ENCODE results near the gene ZFYVE26.
"Not testable (repeated sequence)": the region's sequence is repeated elsewhere in the genome, so short reads cannot be mapped to it uniquely, and the experiment has no call there.

The ZFYVE26 gene

GRCh38 chr14:67816326-67817002, at the start of gene ZFYVE26:
ZFYVE26 (minus strand) TSS chr14:67816590; CDS start chr14:67815963, 627 bp downstream.
- peak; percentile 95 for DNase-seq (ENCODE audit: low spot score)

- no peak for DNase-seq (ENCODE audit: low spot score)
These were observed 46.8 kb upstream of the ZFYVE26 start for GRCh38 chr14:67863223-67863622.

DNA sequence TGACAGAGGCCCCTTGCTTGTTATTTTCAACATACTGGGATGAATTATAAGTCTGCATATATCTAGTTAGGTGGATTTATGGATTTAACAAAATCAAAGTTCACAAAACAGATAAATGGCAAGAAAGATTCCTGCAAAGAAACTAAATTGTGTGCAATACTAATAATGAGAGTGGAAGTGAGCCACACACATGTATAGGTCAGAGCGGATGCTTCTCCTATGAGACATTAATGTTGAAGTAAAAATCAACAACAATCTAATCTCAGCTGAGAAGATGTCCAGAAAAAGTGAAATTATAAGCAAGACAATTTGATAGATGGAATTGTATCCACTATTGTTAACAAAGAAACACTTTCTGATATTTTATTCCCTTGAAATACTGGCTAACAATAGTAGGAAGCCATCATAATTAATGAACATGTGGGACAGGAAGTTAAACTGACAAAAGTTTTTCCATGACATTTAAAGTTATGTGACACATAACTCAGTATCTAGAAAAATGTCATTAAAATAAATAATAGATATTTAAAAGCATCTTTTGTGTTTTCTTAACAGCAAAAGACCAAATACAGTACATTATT, 42.9 kb upstream of the ZFYVE26 start:
- no peak for DNase-seq (ENCODE audit: low spot score)

DNA sequence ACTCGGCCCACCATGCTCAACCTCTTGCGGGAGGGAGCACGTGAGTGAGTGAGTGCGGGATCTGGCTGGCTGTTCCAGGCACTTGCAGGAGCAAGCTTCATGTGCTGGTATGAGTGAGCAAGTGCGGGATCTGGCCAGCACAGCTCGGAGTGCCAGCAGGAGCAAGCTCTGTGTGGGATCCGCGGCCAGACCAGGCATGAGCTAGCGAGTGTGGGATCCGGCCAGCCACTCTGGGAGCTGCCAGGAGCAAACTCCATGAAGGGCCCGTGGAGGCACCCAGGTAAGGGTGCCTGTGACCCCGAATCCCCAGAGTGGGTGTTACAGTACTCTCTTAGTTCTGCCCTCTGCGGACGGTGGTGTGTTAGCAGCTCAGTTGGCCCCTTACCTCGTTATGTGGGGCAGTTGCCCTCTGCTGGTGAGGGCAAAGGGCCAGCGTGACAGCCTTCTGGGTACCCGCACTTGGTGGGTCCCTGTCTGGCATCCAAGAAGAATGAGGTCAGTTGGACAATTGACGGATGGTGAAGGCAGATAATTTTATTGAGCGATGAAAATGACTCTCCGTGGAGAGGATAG, 41.5 kb upstream of the ZFYVE26 start:
- DNase-seq (ENCODE audit: low spot score), result no peak

DNA sequence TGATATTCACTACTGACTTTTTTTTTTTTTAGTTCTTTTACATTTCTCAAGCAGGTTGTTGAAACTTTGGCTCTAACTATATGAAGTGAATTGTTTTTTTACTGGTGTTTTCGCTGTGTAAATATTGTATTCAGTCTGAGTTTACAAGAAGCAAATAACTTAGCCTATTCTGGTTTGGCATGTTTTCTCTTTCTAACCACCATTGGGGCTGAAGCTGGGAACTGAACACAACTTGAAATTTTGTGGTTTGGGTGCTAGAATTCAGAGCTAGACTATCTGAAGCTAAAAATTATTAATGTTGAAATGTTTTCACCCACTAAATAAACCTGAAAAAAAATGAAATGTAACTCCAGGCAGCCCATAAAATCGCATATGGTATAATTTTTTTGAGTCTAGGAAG, 40.4 kb upstream of the ZFYVE26 start:
- no peak for DNase-seq (ENCODE audit: low spot score)

GRCh38 chr14:67853715-67854114, 37.3 kb upstream of the ZFYVE26 start:
- no peak for DNase-seq (ENCODE audit: low spot score)

GRCh38 chr14:67852926-67853604, 36.7 kb upstream of the ZFYVE26 start:
- DNase-seq (ENCODE audit: low spot score), result no peak

DNA sequence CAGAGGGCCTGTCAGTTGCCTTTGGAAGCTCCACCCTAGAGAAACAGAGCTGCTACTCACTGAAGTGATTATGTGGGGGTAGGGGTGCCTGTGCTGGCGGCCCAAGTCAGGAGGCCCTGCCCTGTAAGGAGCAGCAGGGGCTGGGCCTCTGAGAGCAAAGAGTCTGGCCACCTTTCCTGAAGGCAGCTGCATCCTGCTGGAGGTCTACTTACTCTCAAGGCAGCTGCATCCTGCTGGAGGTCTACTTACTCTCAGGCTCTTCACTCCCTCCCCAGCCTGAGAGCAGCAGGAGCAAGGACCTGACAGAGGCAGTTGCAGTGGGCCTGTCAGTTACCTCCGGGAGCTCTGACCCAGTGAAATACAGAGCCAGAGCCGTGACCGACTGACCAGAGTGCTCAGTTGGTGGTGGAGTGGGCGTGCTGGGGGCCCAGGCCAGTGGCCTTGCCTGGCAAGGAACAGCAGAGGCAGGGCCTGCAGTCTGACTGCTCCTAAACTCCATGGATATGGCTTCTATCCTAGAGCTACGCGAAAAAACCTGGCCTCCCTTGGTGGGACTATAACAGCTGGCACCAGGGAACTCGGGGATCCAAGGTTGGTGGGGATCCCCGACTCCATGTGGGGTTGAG, 35.5 kb upstream of the ZFYVE26 start:
- no peak for DNase-seq (ENCODE audit: low spot score)

DNA sequence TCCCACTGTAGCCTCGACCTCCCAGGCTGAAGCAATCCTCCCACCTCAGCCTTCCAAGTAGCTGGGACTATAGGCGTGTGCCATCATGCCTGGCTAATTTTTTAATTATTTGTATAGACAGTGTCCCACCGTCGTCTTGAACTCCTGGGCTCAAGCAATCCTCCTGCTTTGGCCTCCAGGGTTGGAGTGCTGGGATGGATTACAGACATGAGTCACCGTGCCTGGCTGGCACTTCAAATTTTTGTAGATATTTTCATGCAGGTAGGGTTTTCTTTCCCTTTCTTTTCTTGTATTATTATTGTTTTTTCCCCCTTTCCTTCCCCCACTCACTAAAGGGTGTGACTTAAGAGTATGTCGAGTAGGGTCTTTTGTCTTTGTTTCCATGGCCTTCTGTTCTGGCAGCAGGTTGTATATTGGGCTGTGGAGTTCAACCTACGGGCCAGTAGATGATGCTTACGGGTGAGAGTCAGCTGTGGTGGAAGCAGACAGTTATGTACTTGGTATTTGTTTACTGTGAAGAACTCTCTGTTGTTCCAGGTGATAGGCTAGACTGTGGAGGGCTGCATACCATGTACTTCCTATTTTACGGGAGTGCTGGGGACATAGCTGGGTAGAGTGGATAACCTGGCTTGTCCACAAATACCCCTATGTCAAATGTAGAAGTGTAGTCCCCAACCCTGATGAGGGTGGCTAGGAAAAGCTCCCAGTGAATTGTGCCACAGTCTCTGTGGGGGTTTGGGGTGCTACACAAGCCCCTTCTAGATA, 33.9 kb upstream of the ZFYVE26 start:
- DNase-seq (ENCODE audit: low spot score), result no peak

DNA sequence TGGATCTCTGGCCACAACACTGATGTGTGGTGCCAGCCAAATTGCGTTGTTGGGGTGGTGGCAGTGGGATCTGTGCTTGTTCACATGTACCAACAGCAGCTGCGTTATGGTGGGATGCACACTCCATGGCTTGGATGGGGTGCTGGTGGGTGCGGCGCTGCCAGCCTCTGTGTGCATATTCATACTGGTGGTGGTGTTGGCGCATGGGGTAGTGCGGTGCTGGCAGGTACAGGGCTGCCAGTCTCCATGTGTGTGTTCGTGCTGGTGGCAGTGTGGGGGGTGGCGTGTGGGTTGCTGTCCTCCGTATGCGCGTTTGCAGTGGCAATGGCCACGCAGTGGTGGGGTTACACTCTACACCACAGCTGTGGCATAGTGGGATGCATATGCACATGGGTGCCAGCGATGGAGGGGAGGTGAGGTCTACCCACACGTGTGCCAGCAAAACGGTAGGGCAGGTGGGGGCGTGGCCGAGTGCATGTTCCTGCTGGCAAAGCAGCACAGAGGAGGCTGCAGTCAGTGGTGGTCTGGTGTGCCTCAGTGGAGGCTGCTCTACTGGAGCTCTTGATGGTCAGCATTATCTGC, 29.7 kb upstream of the ZFYVE26 start:
- no peak for DNase-seq (ENCODE audit: low spot score)

GRCh38 chr14:67837011-67837624, 20.7 kb upstream of the ZFYVE26 start:
- DNase-seq (ENCODE audit: low spot score), result peak; percentile 57

DNA sequence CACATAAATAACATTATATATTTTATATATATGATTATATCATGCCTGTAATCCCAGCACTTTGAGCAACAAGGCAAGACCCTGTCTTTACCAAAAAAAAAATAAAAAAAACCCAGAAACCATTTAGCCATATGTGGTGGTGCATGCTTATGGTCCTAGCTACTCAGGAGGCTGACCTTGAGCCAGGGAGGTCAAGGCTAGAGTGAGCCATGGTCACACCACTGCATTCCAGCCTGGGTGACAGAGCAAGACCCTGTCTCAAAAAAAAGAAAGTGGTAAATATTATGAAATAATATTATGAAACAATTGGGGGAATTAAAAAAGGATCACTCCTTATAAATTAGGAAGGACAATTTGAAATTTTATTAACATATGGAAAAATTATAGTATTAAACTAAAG, 19.2 kb upstream of the ZFYVE26 start:
- no peak for DNase-seq (ENCODE audit: low spot score)

DNA sequence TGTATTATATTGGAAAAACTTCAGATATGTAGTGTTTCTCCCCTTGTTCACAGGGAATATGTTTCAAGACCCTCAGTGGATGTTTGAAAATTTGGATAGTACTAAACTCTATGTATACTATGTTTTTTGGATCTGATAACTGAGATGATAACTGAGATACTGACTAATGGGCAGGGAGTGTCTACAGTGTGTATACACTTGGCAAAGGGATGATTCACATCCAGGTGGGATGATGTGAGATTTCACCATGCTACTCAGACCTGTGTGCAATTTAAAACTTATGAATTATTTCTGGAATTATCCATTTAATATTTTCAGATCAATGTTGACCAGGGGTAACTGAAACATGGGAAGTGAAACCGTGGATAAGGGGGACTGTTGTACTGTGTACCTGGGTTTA, 17.0 kb upstream of the ZFYVE26 start:
- DNase-seq (ENCODE audit: low spot score), result no peak

GRCh38 chr14:67831113-67831512, 14.7 kb upstream of the ZFYVE26 start:
- no peak for DNase-seq (ENCODE audit: low spot score)

GRCh38 chr14:67821121-67821520, 4.7 kb upstream of the ZFYVE26 start:
- DNase-seq (ENCODE audit: low spot score), result no peak

DNA sequence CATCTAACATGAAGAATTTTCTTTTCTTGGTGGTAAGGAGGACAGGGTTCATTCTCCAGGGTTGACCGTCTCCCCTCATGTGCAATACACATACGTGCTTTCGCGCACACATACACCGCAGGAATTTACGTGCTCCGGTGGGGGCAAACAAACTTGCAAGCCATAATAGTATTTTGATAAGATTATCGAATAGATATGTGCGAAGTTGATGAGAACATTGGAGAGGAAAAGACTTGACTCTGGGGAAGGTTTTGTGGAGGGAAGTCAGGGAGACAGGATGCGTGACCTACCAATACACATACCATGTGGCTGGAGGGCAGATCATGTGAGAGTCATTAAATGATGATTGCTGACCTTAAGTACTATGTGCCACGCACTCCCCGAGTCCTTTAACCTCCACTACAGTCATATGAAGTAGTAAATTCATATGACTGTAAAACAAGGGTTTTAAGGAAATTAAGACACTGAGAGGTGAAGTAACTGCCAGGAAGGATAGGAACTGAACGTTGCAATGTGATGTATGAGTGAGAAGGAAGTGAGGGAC, 4.1 kb upstream of the ZFYVE26 start:
- peak; percentile 19 for DNase-seq (ENCODE audit: low spot score)

DNA sequence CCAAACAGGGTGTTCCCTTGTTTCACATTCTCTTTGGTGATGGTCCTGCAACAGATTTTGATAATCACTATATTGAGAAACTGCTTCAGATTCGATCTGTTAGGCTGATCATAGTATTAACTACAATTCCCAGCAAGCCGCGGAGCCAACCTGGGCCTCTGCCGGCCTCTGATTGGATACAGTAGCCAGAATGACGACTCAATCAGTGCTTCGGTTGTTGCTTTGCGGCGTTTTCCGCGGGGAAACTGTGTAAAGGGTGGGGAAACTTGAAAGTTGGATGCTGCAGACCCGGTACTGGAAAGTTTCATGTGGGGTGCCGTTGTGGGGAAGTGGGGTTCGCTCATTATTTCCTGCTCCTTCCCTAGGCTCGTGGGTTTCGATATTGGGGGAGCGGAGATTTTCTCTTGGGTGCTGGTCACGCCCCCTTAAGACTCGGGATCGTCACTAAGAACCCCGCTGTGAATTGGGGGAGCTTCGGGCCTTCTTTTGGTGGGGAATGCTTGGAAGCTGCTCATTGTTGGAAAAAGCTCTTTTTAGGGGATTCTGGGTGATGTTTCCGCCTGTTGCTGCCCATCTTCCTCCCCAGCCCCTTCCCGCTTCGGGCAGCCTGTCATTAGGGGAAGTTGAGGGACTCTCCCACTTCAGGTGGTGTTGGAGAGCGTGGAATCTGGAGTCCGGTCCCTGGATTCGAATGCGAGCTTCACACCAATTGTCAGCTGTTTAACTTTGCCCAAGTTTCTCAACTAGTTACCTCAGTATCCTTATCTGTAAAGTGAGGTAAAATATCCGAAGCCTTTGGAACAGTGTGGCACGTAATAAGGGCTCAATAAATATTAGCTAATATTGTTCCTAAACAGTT, 3.4 kb upstream of the ZFYVE26 start, which contains the start of gene RAD51B:
Gene RAD51B (plus strand): TSS at position 217 of the 859 bp plus-strand sequence.
- DNase-seq (ENCODE audit: low spot score), result peak; percentile 92

- not testable (repeated sequence) for DNase-seq (ENCODE audit: low spot score)
These were observed 2.1 kb upstream of the ZFYVE26 start for GRCh38 chr14:67818476-67818875.

DNA sequence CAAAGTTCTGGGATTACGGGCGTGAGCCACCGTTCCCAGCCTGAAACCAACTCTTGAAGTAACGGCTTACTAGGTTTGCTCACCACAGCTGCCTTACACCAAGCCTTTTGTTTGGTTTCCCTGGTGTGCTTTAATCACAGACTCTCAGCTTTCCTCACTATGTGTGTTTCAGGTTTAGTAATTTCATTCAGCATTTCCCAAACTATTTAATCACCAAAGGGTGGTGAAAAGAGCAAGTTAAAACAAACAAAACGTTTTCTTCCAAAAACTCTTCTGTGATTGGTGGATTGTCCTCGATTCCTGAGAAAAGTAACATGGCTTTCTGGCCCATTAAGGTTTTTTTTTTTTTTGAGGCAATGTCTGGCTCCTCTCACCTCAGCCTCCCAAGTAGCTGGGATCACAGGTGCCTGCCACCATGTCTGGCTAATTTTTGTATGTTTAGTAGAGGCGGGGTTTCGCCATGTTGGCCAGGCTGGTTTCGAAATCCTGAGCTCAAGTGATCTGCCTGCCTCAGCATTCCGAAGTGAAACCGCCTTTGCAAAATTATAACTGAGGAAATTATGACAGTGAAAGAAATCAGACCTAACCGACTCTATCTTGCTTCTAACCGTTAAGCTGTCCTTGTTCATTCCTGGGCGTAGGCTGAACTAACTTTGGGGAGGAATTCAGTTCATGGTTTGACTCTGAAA, 1.5 kb upstream of the ZFYVE26 start:
- no peak for DNase-seq (ENCODE audit: low spot score)
